DND-41 (cell line): ENCODE results near the gene HSP90AB1.

Experiments
- CTCF ChIP-seq: IDR thresholded peaks from 2 replicates; pipeline ENCODE4 v1.5.1; 2012; ENCODE audit warnings: borderline replicate concordance, low read length, moderate library complexity, mild to moderate bottlenecking; ENCODE audit not compliant: poor library complexity, severe bottlenecking; ENCODE audit errors: extremely low read depth
- EZH2 ChIP-seq: IDR thresholded peaks from 3 replicates; pipeline ENCODE4 v1.6.1; 2012; ENCODE audit warnings: borderline replicate concordance, low read depth, mild to moderate bottlenecking, moderate library complexity, low read length, inconsistent platforms; ENCODE audit not compliant: severe bottlenecking

DNA sequence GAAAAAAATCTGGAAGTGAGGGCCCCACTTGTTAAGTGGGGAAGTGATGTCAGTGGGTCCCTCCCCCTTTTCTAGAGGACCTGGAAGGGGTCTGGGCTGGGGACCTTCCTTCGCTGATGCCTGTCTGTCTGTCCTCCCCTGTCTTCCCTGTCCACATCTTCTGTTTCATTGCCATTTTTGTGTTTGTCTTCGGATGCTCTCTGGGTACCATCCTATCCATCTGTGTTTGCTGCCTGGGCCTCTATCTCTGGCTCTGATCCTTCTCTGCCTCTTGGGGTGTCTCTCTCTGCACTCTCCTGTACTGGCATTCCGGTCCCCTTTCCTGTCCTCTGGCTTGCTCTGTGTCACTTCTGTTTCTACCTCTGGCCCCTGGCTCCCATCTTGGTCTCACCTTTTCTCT, 25.6 kb downstream of the HSP90AB1 start:
- no peak for TF ChIP-seq EZH2
- no peak for TF ChIP-seq CTCF
